Immature natural killer cell (primary cell): Measurements from ENCODE around the gene PIANP. TPM values are rescaled to one million over a fixed set of nuclear protein-coding genes. Genes with fewer than 3 reads are reported as not detected.

Experiments
- DNase-seq, 3 donors: peaks; one replicate each; pipeline ENCODE4 v3.0.0; 2022; ENCODE audit warnings: mixed read lengths in 1 of 3
- H3K27ac Mint-ChIP-seq, 6 donors: one replicate each; pipeline ENCODE4 v1.8.0; 2020; ENCODE audit warnings: mixed read lengths in 6 of 6, mild to moderate bottlenecking in 5 of 6, inconsistent platforms in 4 of 6, moderate library complexity in 3 of 6
- H3K27me3 Mint-ChIP-seq, 3 donors: one replicate each; pipeline ENCODE4 v1.8.0; 2020 to 2021; ENCODE audit warnings: low read depth in 3 of 3, mild to moderate bottlenecking in 3 of 3, mixed read lengths in 3 of 3, moderate library complexity in 3 of 3, inconsistent platforms in 1 of 3
- H3K36me3 Mint-ChIP-seq, 3 donors: one replicate each; pipeline ENCODE4 v1.8.0; 2020; ENCODE audit warnings: mixed read lengths in 3 of 3, inconsistent platforms in 2 of 3, mild to moderate bottlenecking in 2 of 3
- H3K4me1 Mint-ChIP-seq, 2 donors: one replicate each; pipeline ENCODE4 v1.8.0; 2020; ENCODE audit warnings: inconsistent platforms in 2 of 2, mild to moderate bottlenecking in 2 of 2, mixed read lengths in 2 of 2, moderate library complexity in 1 of 2
- H3K4me3 Mint-ChIP-seq, 5 donors: one replicate each; pipeline ENCODE4 v1.8.0; 2020; ENCODE audit warnings: mild to moderate bottlenecking in 5 of 5, mixed read lengths in 5 of 5, inconsistent platforms in 3 of 5, moderate library complexity in 3 of 5
- H3K9me3 Mint-ChIP-seq, 6 donors: one replicate each; pipeline ENCODE4 v1.8.0; 2020; ENCODE audit warnings: mild to moderate bottlenecking in 6 of 6, mixed read lengths in 6 of 6, inconsistent platforms in 4 of 6, moderate library complexity in 3 of 6
- polyA plus RNA-seq, 3 donors: library from polyadenylated mRNA; unstranded; fragments of 300-500 nt; fragmentation: Illumina TruSeq; gene quantifications; one replicate each; pipeline ENCODE4 v1.2.3, GENCODE V29; 2021

The PIANP gene
- polyA plus RNA-seq, 3 donors from 2014 or later: not detected

DNA sequence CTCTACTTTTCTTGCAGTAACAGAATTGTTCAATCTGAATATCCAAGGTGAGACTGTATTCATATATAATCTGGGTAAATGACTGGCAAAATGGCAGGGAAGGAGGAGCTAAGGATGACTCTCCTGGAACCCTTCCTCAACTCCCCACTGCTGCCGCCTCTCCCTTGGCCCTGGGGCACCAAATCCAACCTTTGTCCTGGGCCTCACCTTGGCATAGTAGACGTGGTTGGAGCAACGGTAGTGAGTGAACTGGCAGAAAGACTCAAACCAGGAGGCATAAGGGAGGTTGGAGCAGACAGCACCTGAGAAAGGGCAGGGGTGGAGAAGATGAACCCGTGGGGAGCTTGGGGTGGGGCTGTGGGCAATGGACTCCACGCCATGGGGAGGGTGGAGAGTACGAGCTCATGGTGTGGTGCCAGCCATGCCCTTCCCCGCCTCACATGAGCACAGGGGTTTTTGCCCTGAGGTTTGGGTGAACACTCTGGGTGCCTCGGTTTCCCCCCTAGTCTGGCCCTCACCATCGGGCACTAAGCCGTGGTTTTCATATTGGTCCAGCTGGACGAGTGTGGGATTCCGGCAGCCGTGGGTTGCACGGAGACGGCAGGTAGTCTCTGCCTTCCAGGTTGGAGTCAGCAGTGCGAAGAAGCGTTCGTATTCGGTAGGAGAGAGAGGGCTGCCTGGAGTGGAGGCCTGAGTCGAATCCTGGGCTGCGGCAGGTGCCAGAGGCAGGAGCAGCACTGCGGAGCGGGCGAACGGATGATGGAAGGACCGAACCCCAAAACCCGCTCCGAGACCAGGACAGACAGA lies 54.1 kb downstream of the PIANP start:
- peaks cover 0 to 3% (median 0%) of the 10 kb centered on the region in 6 donors for H3K9me3 Mint-ChIP-seq
- peaks cover 10% of the 10 kb centered on the region in 2 donors for H3K4me1 Mint-ChIP-seq
- DNase-seq: no peak
- H3K4me3 Mint-ChIP-seq: peak overlapping the region; percentile 48 to 76 (median 68)
- H3K36me3 Mint-ChIP-seq: peaks cover 21 to 32% (median 27%) of the 10 kb centered on the region in 3 donors
- peaks cover 0 to 17% (median 4%) of the 10 kb centered on the region in 3 donors for H3K27me3 Mint-ChIP-seq
- H3K27ac Mint-ChIP-seq: peak overlapping the region in 4 of 6 donors; percentile 56 to 71 (median 58)

DNA sequence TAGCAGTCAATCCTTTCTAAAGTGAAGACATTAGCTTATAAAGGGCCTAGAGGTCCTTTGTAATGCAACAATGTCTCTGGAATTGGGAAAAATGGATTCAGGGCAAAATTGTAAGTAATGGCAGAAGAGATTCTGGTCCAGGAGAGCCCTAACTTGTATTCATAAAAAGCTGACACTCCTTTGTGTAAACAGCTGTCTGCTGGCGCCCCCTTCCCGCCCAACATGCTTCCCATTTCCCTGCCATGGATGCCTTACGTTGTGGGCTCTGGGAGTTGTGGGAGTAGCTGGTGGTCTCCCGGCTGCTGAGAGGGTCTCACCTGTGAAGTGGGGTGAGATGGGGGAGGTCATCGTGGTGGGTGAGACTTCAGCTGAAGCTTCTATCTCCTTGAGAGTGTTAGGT lies 55.7 kb downstream of the PIANP start:
- peaks cover 10% of the 10 kb centered on the region in 2 donors for H3K4me1 Mint-ChIP-seq
- H3K27me3 Mint-ChIP-seq: peaks cover 0 to 17% (median 4%) of the 10 kb centered on the region in 3 donors
- H3K9me3 Mint-ChIP-seq: peaks cover 0 to 3% (median 0%) of the 10 kb centered on the region in 6 donors
- no peak overlapping the region for H3K27ac Mint-ChIP-seq
- peaks cover 15 to 24% (median 23%) of the 10 kb centered on the region in 3 donors for H3K36me3 Mint-ChIP-seq
- H3K4me3 Mint-ChIP-seq: no peak overlapping the region
- DNase-seq: peak in 1 of 3 donors; percentile 24

DNA sequence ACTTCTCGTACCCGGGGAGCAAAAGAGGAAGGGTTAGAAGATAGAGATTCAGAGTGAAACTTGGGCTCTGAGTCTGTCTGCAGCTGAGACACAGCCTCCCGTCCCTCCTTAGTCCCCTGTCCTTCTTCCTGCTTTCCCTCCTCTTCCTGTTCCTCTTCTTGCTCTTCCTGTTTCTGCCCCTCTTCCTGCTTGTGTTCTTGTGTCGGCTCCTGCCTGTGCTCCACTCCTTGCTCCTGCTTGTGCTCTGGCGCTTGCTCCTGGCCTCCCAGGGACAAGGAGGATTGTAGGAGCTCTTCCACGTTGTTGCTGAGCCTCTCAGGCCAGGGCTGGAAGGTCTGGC lies 56.4 kb downstream of the PIANP start:
- H3K4me1 Mint-ChIP-seq: peaks cover 10% of the 10 kb centered on the region in 2 donors
- peaks cover 0 to 3% (median 0%) of the 10 kb centered on the region in 6 donors for H3K9me3 Mint-ChIP-seq
- peaks cover 15 to 24% (median 23%) of the 10 kb centered on the region in 3 donors for H3K36me3 Mint-ChIP-seq

More for the DNA sequence above, 56.4 kb downstream of the PIANP start:
- H3K27me3 Mint-ChIP-seq: peaks cover 0 to 17% (median 4%) of the 10 kb centered on the region in 3 donors
- H3K4me3 Mint-ChIP-seq: no peak overlapping the region
- DNase-seq: no peak
- H3K27ac Mint-ChIP-seq: peak overlapping the region in 3 of 6 donors; percentile 13 to 50 (median 23)

Other genes with a start within 250 kb of the PIANP start
- gene TAPBPL, start 248.8 kb downstream of the PIANP start, polyA plus RNA-seq: 100 to 1,000 TPM; 205 to 276 (median 259) TPM
- 1 to 10 TPM; 7.8 to 9.7 (median 8.4) TPM for gene VAMP1, start 230.1 kb downstream of the PIANP start, polyA plus RNA-seq
- 100 to 1,000 TPM; 240 to 280 (median 248) TPM for gene MRPL51, start 207.6 kb downstream of the PIANP start, polyA plus RNA-seq
- 10 to 100 TPM; 23.3 to 50.5 (median 24.0) TPM for gene NCAPD2, start 206.7 kb downstream of the PIANP start, polyA plus RNA-seq
- 1,000 to 10,000 TPM; 1,615 to 2,185 (median 1,854) TPM for gene GAPDH, start 166.3 kb downstream of the PIANP start, polyA plus RNA-seq
- 10 to 100 TPM in 1 of 3 donors, 1 to 10 TPM in 2; 1.9 to 13.0 (median 3.1) TPM for gene IFFO1, start 144.8 kb downstream of the PIANP start, polyA plus RNA-seq
- 10 to 100 TPM; 11.3 to 30.8 (median 18.0) TPM for gene NOP2, start 132.5 kb downstream of the PIANP start, polyA plus RNA-seq
- 10 to 100 TPM; 13.6 to 59.5 (median 20.7) TPM for gene CHD4, start 93.4 kb downstream of the PIANP start, polyA plus RNA-seq
- gene LPAR5, start 64.9 kb downstream of the PIANP start, polyA plus RNA-seq: 10 to 100 TPM in 2 of 3 donors, 1 to 10 TPM in 1; 9.6 to 36.1 (median 11.6) TPM
- gene ACRBP, start 53.4 kb downstream of the PIANP start, polyA plus RNA-seq: 10 to 100 TPM in 1 of 3 donors, 1 to 10 TPM in 1, not detected in 1; 4.2 to 10.2 TPM
- gene ING4, start 37.7 kb downstream of the PIANP start, polyA plus RNA-seq: 100 to 1,000 TPM in 1 of 3 donors, 10 to 100 TPM in 2; 60.7 to 156 (median 93.9) TPM
- 10 to 100 TPM; 14.6 to 41.5 (median 31.6) TPM for gene ZNF384, start 11.4 kb downstream of the PIANP start, polyA plus RNA-seq
- gene COPS7A, start 23.2 kb upstream of the PIANP start, polyA plus RNA-seq: 10 to 100 TPM; 34.1 to 62.1 (median 45.6) TPM
- gene MLF2, start 52.3 kb upstream of the PIANP start, polyA plus RNA-seq: 100 to 1,000 TPM; 102 to 165 (median 155) TPM
- 1 to 10 TPM in 2 of 3 donors, under 1 TPM in 1; 0.40 to 8.0 (median 4.9) TPM for gene PTMS, start 65.5 kb upstream of the PIANP start, polyA plus RNA-seq
- gene LAG3, start 71.7 kb upstream of the PIANP start, polyA plus RNA-seq: 1 to 10 TPM; 1.3 to 8.3 (median 1.6) TPM
- gene CD4, start 88.7 kb upstream of the PIANP start, polyA plus RNA-seq: 10 to 100 TPM in 1 of 3 donors, 1 to 10 TPM in 2; 2.0 to 11.7 (median 6.6) TPM
- not detected for gene GPR162, start 121.0 kb upstream of the PIANP start, polyA plus RNA-seq
- gene P3H3, start 127.6 kb upstream of the PIANP start, polyA plus RNA-seq: not detected
- gene GNB3, start 140.1 kb upstream of the PIANP start, polyA plus RNA-seq: not detected
- gene CDCA3, start 150.5 kb upstream of the PIANP start, polyA plus RNA-seq: 1 to 10 TPM in 1 of 3 donors, under 1 TPM in 1, not detected in 1; 0.99 to 1.5 TPM
- 10 to 100 TPM; 41.3 to 54.0 (median 52.0) TPM for gene USP5, start 151.3 kb upstream of the PIANP start, polyA plus RNA-seq
- 1,000 to 10,000 TPM in 1 of 3 donors, 100 to 1,000 TPM in 2; 801 to 1,209 (median 811) TPM for gene TPI1, start 166.7 kb upstream of the PIANP start, polyA plus RNA-seq
- gene SPSB2, start 172.5 kb upstream of the PIANP start, polyA plus RNA-seq: 10 to 100 TPM; 11.2 to 17.0 (median 11.4) TPM
- 1 to 10 TPM; 2.3 to 4.4 (median 2.4) TPM for gene LRRC23, start 204.0 kb upstream of the PIANP start, polyA plus RNA-seq
- gene ENO2, start 213.8 kb upstream of the PIANP start, polyA plus RNA-seq: 1 to 10 TPM; 2.0 to 6.5 (median 3.8) TPM
- 1 to 10 TPM in 2 of 3 donors, not detected in 1; 1.0 to 2.1 TPM for gene ATN1, start 227.1 kb upstream of the PIANP start, polyA plus RNA-seq
- gene RNU7-1, start 243.0 kb upstream of the PIANP start, polyA plus RNA-seq: not detected
- 100 to 1,000 TPM in 2 of 3 donors, 10 to 100 TPM in 1; 83.7 to 315 (median 170) TPM for gene C12orf57, start 243.2 kb upstream of the PIANP start, polyA plus RNA-seq